ENCODE results near the gene AGAP1.

The AGAP1 gene

DNA sequence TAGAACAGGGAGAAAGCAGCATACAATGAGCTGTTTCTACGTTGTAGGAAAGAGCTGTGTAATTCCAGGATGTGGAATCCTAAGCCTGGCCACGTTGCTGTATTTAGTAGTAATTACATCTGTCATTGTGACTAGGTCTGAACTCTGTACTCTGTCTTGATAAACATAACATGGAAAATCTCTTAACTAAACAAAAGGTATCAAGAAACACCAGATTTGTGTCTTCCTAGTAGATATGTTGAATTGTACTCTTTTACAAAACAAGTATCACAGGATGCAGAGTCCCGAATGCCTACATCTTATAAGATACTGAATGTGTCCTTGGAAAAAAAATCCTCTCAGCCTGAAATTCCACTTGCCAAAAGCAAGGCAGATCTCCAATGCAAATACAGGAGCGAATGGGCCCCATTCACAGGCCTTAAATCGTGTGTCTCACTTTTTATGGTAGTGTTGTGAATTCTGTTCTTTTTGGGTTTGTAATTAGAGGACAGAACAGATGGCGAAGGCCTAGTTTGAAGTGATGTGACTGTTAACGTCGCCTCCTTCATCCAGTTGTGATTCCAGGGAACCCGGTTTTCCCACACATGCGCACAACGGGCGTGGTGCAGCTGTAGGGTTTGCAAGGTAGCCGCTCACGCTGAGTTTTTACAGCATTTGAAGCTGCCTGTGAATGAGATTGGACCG lies 427.8 kb downstream of the AGAP1 start:
- H3K4me1 ChIP-seq (ENCODE audit: insufficient read depth, poor library complexity, severe bottlenecking) = no peaks in the 10 kb centered on the region
- H3K9me3 ChIP-seq (ENCODE audit: severe bottlenecking) = no peaks in the 10 kb centered on the region
- TF ChIP-seq, protein P1, sequence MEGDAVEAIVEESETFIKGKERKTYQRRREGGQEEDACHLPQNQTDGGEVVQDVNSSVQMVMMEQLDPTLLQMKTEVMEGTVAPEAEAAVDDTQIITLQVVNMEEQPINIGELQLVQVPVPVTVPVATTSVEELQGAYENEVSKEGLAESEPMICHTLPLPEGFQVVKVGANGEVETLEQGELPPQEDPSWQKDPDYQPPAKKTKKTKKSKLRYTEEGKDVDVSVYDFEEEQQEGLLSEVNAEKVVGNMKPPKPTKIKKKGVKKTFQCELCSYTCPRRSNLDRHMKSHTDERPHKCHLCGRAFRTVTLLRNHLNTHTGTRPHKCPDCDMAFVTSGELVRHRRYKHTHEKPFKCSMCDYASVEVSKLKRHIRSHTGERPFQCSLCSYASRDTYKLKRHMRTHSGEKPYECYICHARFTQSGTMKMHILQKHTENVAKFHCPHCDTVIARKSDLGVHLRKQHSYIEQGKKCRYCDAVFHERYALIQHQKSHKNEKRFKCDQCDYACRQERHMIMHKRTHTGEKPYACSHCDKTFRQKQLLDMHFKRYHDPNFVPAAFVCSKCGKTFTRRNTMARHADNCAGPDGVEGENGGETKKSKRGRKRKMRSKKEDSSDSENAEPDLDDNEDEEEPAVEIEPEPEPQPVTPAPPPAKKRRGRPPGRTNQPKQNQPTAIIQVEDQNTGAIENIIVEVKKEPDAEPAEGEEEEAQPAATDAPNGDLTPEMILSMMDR (IDR thresholded peaks at IDR 0.05; ENCODE audit: poor library complexity, severe bottlenecking) = no peak
- no peak overlapping the region for H3K4me3 ChIP-seq (ENCODE audit: severe bottlenecking)
- H3K27ac ChIP-seq (ENCODE audit: poor library complexity, severe bottlenecking) = no peak overlapping the region
- DNase-seq (ENCODE audit: low spot score) (no peak), ATAC-seq (ENCODE audit: low read depth) (no peak)
- H3K27me3 ChIP-seq (ENCODE audit: insufficient read depth, poor library complexity, severe bottlenecking) = no peaks in the 10 kb centered on the region
- peaks cover 4% of the 10 kb centered on the region; the same call in 1 of the 2 replicates for H3K36me3 ChIP-seq (ENCODE audit: low read depth)

DNA sequence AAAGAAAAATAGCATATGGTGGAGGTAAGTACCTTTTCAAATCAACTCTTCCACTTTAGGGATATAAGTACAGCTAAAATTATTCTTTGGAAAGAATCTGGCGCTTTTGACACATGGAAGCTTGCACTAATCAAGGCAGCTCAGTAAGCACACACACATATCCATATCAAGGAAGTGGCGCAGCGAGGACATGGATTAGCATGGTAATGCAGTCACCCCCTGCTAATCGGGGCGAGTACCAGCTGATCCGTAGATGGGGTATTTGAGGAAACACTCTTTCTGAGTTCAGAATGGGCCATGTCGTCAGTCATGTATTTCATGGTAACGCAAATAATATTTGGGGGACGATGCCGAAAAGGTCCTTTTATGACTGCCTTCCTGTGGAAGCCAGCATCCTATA lies 429.0 kb downstream of the AGAP1 start:
- no peaks in the 10 kb centered on the region for H3K9me3 ChIP-seq (ENCODE audit: severe bottlenecking)
- H3K4me1 ChIP-seq (ENCODE audit: insufficient read depth, poor library complexity, severe bottlenecking) = no peaks in the 10 kb centered on the region
- DNase-seq (ENCODE audit: low spot score) = no peak
- ATAC-seq (ENCODE audit: low read depth) = no peak
- no peaks in the 10 kb centered on the region for H3K27me3 ChIP-seq (ENCODE audit: insufficient read depth, poor library complexity, severe bottlenecking)
- H3K4me3 ChIP-seq (ENCODE audit: severe bottlenecking) = no peak overlapping the region
- H3K27ac ChIP-seq (ENCODE audit: poor library complexity, severe bottlenecking) = no peak overlapping the region
- TF ChIP-seq, protein P1 (IDR thresholded peaks at IDR 0.05; ENCODE audit: poor library complexity, severe bottlenecking) = no peak
- H3K36me3 ChIP-seq (ENCODE audit: low read depth) = peaks cover 4% of the 10 kb centered on the region; the same call in 1 of the 2 replicates

DNA sequence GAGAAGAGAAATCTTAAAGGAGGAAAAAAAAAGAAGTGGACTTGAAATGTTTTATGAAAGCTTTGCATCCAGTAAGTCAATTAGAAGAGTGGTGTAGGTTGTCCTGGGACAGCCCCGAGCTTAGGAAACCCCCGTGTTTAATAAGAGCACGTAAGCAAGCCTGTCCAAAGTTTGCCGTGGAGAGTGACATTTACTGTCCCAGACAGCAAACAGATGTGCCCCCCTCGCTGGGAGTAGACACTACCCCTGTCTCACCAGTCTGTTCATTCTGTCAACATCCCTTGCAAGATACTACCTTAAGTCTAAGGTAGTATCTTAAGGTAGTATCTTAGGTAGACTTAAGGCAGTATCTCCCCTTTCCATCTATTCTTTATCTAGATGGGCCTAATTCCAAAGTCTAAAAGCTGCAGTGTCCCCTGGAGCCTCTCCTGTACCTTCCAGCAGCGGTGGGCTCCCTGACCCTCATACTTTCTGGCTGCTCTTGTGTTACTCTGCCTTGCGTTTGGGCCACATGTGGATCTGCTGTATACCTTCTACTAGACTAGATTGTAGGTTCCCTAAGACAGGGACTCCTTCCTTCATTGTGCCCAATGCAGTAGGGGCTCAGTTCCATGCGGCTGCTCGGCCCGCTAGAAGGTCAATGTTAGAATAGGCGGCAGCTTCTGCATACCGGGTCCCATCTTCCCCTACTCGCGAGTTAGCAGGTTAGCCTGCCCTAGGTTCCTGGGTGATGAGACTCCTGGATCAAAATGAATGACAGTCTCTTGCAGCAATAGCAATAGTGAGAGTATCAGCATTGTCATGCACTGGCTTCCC lies 430.2 kb downstream of the AGAP1 start:
- Histone ChIP-seq H3K27ac (ENCODE audit: poor library complexity, severe bottlenecking) (no peak overlapping the region), H3K9me3 (ENCODE audit: severe bottlenecking) (no peaks in the 10 kb centered on the region), H3K4me3 (ENCODE audit: severe bottlenecking) (no peak overlapping the region), H3K36me3 (ENCODE audit: low read depth) (peaks cover 4% of the 10 kb centered on the region; the same call in 1 of the 2 replicates), H3K4me1 (ENCODE audit: insufficient read depth, poor library complexity, severe bottlenecking) (no peaks in the 10 kb centered on the region), H3K27me3 (ENCODE audit: insufficient read depth, poor library complexity, severe bottlenecking) (no peaks in the 10 kb centered on the region)
- TF ChIP-seq, protein P1 (IDR thresholded peaks at IDR 0.05; ENCODE audit: poor library complexity, severe bottlenecking) = no peak
- DNase-seq (ENCODE audit: low spot score) (peak; percentile 22), ATAC-seq (ENCODE audit: low read depth) (no peak)

DNA sequence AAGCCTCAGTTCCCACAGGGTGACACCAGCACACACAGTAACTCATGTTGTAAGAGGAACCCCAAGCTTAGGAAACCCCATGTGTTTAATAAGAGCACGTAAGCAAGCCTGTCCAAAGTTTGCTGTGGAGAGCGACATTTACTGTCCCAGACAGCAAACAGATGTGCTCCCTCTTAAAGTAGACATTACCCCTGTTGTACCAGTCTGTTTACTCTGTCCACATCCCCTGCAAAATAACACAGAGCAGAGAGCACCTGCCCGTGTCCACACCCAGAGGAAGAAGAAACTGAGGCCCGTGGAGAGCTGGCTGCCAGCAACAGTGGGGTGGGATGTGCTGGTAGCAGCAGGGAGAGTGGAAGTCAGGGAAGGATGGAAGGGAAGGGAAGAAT lies 430.8 kb downstream of the AGAP1 start:
- DNase-seq (ENCODE audit: low spot score) (peak; percentile 7), ATAC-seq (ENCODE audit: low read depth) (no peak)
- TF ChIP-seq, protein P1 (IDR thresholded peaks at IDR 0.05; ENCODE audit: poor library complexity, severe bottlenecking) = no peak
- H3K9me3 ChIP-seq (ENCODE audit: severe bottlenecking) = no peaks in the 10 kb centered on the region
- H3K4me1 ChIP-seq (ENCODE audit: insufficient read depth, poor library complexity, severe bottlenecking) = no peaks in the 10 kb centered on the region
- no peaks in the 10 kb centered on the region for H3K27me3 ChIP-seq (ENCODE audit: insufficient read depth, poor library complexity, severe bottlenecking)
- H3K36me3 ChIP-seq (ENCODE audit: low read depth) = peaks cover 4% of the 10 kb centered on the region; the same call in 1 of the 2 replicates
- H3K4me3 ChIP-seq (ENCODE audit: severe bottlenecking) = no peak overlapping the region
- H3K27ac ChIP-seq (ENCODE audit: poor library complexity, severe bottlenecking) = no peak overlapping the region

All from RWPE2 (cell line).